ENCODE data around the gene TENT5C. TPM values are rescaled to one million over a fixed set of nuclear protein-coding genes. Genes with fewer than 3 reads are reported as not detected.

Gene TENT5C
- polyA plus RNA-seq, 1 of the 3 experiments (the other 2 are of a cell fraction) = 0.90 TPM

GRCh38 chr1:117559985-117560384, 45.9 kb upstream of the TENT5C start:
- TF ChIP-seq CTCF (IDR thresholded peaks at IDR 0.05) (no peak), USF2 (IDR thresholded peaks at IDR 0.05; ENCODE audit: borderline replicate concordance, low read depth, low read length) (no peak), NRF1 (IDR thresholded peaks at IDR 0.05; ENCODE audit: low read depth, low read length) (no peak)
- peaks cover 0 to 4% of the 10 kb centered on the region in 2 experiments; a peak in 1 of 4 replicates for H3K4me1 ChIP-seq (ENCODE audit: control insufficient read depth in 1 of 2, insufficient read depth in 2 of 2, low read depth in 1 of 2, low read length in 1 of 2)
- no peak overlapping the region for H3K27ac ChIP-seq (ENCODE audit: low read depth in 2 of 2, low read length in 1 of 2)
- H3K4me2 ChIP-seq = no peak overlapping the region
- H3K27me3 ChIP-seq (ENCODE audit: insufficient read depth) = peaks cover 9% of the 10 kb centered on the region; the same call in 1 of the 2 replicates
- ChIA-PET POLR2A (no interaction called here), CTCF (no interaction called here)
- no peaks in the 10 kb centered on the region for H3K36me3 ChIP-seq (replicated peaks in 1 of 2; ENCODE audit: control insufficient read depth in 1 of 2, insufficient read depth in 2 of 2, low read length in 1 of 2)
- no peaks in the 10 kb centered on the region for H3K9me3 ChIP-seq
- WGBS (ENCODE audit: low lambda C conversion rate) = 30% methylated on average over 3 of the region's 3 CpGs
- no peak overlapping the region for H2AFZ ChIP-seq (ENCODE audit: low read depth)
- no peaks in the 10 kb centered on the region for H4K20me1 ChIP-seq (ENCODE audit: insufficient read depth)
- H3K9me2 ChIP-seq = no peaks in the 10 kb centered on the region
- no peaks in the 10 kb centered on the region for H3K79me2 ChIP-seq (ENCODE audit: insufficient read depth)
- no peak overlapping the region for H3K9ac ChIP-seq
- H3K4me3 ChIP-seq (ENCODE audit: low read depth in 2 of 2, low read length in 1 of 2) = no peak overlapping the region
- no peaks in the 10 kb centered on the region for H3F3A ChIP-seq (replicated peaks; ENCODE audit: insufficient read depth)
- DNase-seq = no peak

- H4K20me1 ChIP-seq (ENCODE audit: insufficient read depth) = no peaks in the 10 kb centered on the region
- POLR2A ChIA-PET = no interaction called here
- no peaks in the 10 kb centered on the region for H3K9me3 ChIP-seq
- H3K27me3 ChIP-seq (ENCODE audit: insufficient read depth) = peaks cover 9% of the 10 kb centered on the region; the same call in 1 of the 2 replicates
- H3K27ac ChIP-seq (ENCODE audit: low read depth in 2 of 2, low read length in 1 of 2) = no peak overlapping the region
- no peak overlapping the region for H2AFZ ChIP-seq (ENCODE audit: low read depth)
- H3K79me2 ChIP-seq (ENCODE audit: insufficient read depth) = no peaks in the 10 kb centered on the region
- H3K9ac ChIP-seq = no peak overlapping the region
- TF ChIP-seq GATA2 (CRISPR knock-in tag; IDR thresholded peaks at IDR 0.05) = no peak
- no peaks in the 10 kb centered on the region for H3F3A ChIP-seq (replicated peaks; ENCODE audit: insufficient read depth)
- no peak overlapping the region for H3K4me2 ChIP-seq
- CTCF ChIA-PET = interaction anchor here (1.4 kb wide), 1 partner anchor 193 kb away, joined by 5 read pairs; no protein-coding TSS in a partner anchor
- DNase-seq = no peak
- peaks cover 0 to 10% of the 10 kb centered on the region in 2 experiments; a peak in 1 of 4 replicates for H3K4me1 ChIP-seq (ENCODE audit: control insufficient read depth in 1 of 2, insufficient read depth in 2 of 2, low read depth in 1 of 2, low read length in 1 of 2)
- H3K9me2 ChIP-seq = no peaks in the 10 kb centered on the region
- H3K4me3 ChIP-seq (ENCODE audit: low read depth in 2 of 2, low read length in 1 of 2) = no peak overlapping the region
- no CpG with 5 or more reads among the region's 2 CpGs for WGBS (ENCODE audit: low lambda C conversion rate)
- H3K36me3 ChIP-seq (replicated peaks in 1 of 2; ENCODE audit: control insufficient read depth in 1 of 2, insufficient read depth in 2 of 2, low read length in 1 of 2) = no peaks in the 10 kb centered on the region
These were observed 44.8 kb upstream of the TENT5C start for GRCh38 chr1:117561071-117561470.

- H3K9me2 ChIP-seq = no peaks in the 10 kb centered on the region
- CTCF ChIA-PET = interaction anchor here (1.4 kb wide), 1 partner anchor 192 kb away, joined by 5 read pairs; no protein-coding TSS in a partner anchor
These were observed 44.3 kb upstream of the TENT5C start for GRCh38 chr1:117561551-117561950.

More at GRCh38 chr1:117561551-117561950, 44.3 kb upstream of the TENT5C start:
- Histone ChIP-seq H3K4me1 (ENCODE audit: control insufficient read depth in 1 of 2, insufficient read depth in 2 of 2, low read depth in 1 of 2, low read length in 1 of 2) (peaks cover 0 to 11% of the 10 kb centered on the region in 2 experiments; a peak in 1 of 4 replicates), H3K9me3 (no peaks in the 10 kb centered on the region), H3K79me2 (ENCODE audit: insufficient read depth) (no peaks in the 10 kb centered on the region), H3K4me3 (ENCODE audit: low read depth in 2 of 2, low read length in 1 of 2) (no peak overlapping the region), H3K9ac (no peak overlapping the region), H3K27me3 (ENCODE audit: insufficient read depth) (peaks cover 9% of the 10 kb centered on the region; the same call in 1 of the 2 replicates), H2AFZ (ENCODE audit: low read depth) (no peak overlapping the region), H3F3A (replicated peaks; ENCODE audit: insufficient read depth) (no peaks in the 10 kb centered on the region), H4K20me1 (ENCODE audit: insufficient read depth) (no peaks in the 10 kb centered on the region), H3K4me2 (no peak overlapping the region), H3K27ac (ENCODE audit: low read depth in 2 of 2, low read length in 1 of 2) (no peak overlapping the region), H3K36me3 (replicated peaks in 1 of 2; ENCODE audit: control insufficient read depth in 1 of 2, insufficient read depth in 2 of 2, low read length in 1 of 2) (no peaks in the 10 kb centered on the region)
- WGBS (ENCODE audit: low lambda C conversion rate) = 100% methylated on average over 1 of the region's 2 CpGs
- TF ChIP-seq GATA2 (CRISPR knock-in tag; IDR thresholded peaks at IDR 0.05) (no peak), SMC3 (IDR thresholded peaks at IDR 0.05; ENCODE audit: low read depth, low read length) (no peak), CTCF (IDR thresholded peaks at IDR 0.05) (no peak), NRF1 (IDR thresholded peaks at IDR 0.05; ENCODE audit: low read depth, low read length) (no peak), TAF1 (IDR thresholded peaks at IDR 0.05; ENCODE audit: borderline replicate concordance, low read depth, low read length) (no peak), RFX5 (IDR thresholded peaks at IDR 0.05; ENCODE audit: low read length) (no peak), PBX3 (IDR thresholded peaks at IDR 0.05) (no peak), ELF1 (IDR thresholded peaks at IDR 0.05) (no peak), IRF3 (IDR thresholded peaks at IDR 0.05; ENCODE audit: low read depth, low read length) (no peak), RXRA (IDR thresholded peaks at IDR 0.05; ENCODE audit: borderline replicate concordance, low read depth) (no peak), EP300 (IDR thresholded peaks at IDR 0.05; ENCODE audit: borderline replicate concordance in 1 of 2, low read depth in 1 of 2, low read length in 1 of 2) (no peak), POLR2AphosphoS5 (IDR thresholded peaks at IDR 0.05; ENCODE audit: low read depth, low read length) (no peak), JUND (IDR thresholded peaks at IDR 0.05) (no peak)
- no peak for DNase-seq
- POLR2A ChIA-PET = no interaction called here
